ENCODE data around the gene FRMD3.
"Not testable (repeated sequence)": the region's sequence is repeated elsewhere in the genome, so short reads cannot be mapped to it uniquely, and the experiment has no call there.

Gene FRMD3

GRCh38 chr9:83526901-83527300 lies 11.3 kb downstream of the FRMD3 start:
- no peak for TF ChIP-seq CTCF (IDR thresholded peaks at IDR 0.05; ENCODE audit: insufficient read depth, low read depth, low read length, missing control alignments)
- no peak for DNase-seq (ENCODE audit: low read depth)
- H3K4me3 ChIP-seq (ENCODE audit: low read length), result no peak overlapping the region

DNA sequence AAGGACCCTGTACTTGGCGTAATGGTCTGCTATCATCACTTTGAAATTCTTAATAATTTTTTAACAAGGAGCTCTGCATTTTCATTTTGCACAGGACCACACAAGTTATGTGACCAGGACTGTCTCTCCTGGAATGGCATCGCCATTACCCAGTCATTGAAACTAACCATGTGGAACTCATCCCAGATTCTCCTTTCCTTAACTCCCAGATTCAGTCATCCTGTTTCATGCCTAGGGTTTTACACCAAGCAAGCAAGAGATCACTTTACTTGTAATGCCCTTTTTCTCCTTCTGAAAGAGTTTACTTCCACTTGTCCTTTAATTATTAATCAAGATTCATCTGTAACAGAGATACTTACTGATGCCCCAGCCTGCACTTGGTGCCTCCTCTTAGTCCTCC lies 12.0 kb downstream of the FRMD3 start:
- H3K4me3 ChIP-seq (ENCODE audit: low read length), result no peak overlapping the region
- no peak for DNase-seq (ENCODE audit: low read depth)
- no peak for TF ChIP-seq CTCF (IDR thresholded peaks at IDR 0.05; ENCODE audit: insufficient read depth, low read depth, low read length, missing control alignments)

- TF ChIP-seq CTCF (IDR thresholded peaks at IDR 0.05; ENCODE audit: insufficient read depth, low read depth, low read length, missing control alignments), result no peak
- DNase-seq (ENCODE audit: low read depth), result no peak
- H3K4me3 ChIP-seq (ENCODE audit: low read length), result no peak overlapping the region
Measured at GRCh38 chr9:83523684-83524083, 14.5 kb downstream of the FRMD3 start.

GRCh38 chr9:83521411-83521810 lies 16.8 kb downstream of the FRMD3 start:
- no peak overlapping the region for H3K4me3 ChIP-seq (ENCODE audit: low read length)
- no peak for DNase-seq (ENCODE audit: low read depth)
- no peak for TF ChIP-seq CTCF (IDR thresholded peaks at IDR 0.05; ENCODE audit: insufficient read depth, low read depth, low read length, missing control alignments)

- DNase-seq (ENCODE audit: low read depth), result no peak
- no peak for TF ChIP-seq CTCF (IDR thresholded peaks at IDR 0.05; ENCODE audit: insufficient read depth, low read depth, low read length, missing control alignments)
- H3K4me3 ChIP-seq (ENCODE audit: low read length), result no peak overlapping the region
Measured at GRCh38 chr9:83521011-83521410, 17.2 kb downstream of the FRMD3 start.

- TF ChIP-seq CTCF (IDR thresholded peaks at IDR 0.05; ENCODE audit: insufficient read depth, low read depth, low read length, missing control alignments), result no peak
- no peak overlapping the region for H3K4me3 ChIP-seq (ENCODE audit: low read length)
- no peak for DNase-seq (ENCODE audit: low read depth)
Measured at GRCh38 chr9:83520292-83520691, 17.9 kb downstream of the FRMD3 start.

DNA sequence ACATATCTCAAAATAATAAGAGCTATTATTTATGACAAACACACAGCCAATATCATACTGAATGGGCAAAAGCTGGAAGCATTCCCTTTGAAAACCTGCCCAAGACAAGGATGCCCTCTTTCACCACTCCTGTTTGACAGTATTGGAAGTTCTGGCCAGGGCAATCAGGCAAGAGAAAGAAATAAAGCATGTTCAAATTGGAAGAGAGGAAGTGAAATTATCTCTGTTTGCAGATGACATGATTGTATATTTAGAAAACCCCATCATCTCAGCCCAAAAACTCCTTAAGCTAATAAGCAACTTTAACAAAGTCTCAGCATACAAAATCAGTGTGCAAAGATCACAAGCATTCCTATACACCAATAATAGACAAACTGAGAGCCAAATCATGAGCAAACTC lies 20.2 kb downstream of the FRMD3 start:
- DNase-seq (ENCODE audit: low read depth), result not testable (repeated sequence)

GRCh38 chr9:83514767-83515166 lies 23.4 kb downstream of the FRMD3 start:
- H3K4me3 ChIP-seq (ENCODE audit: low read length), result no peak overlapping the region
- DNase-seq (ENCODE audit: low read depth), result no peak
- no peak for TF ChIP-seq CTCF (IDR thresholded peaks at IDR 0.05; ENCODE audit: insufficient read depth, low read depth, low read length, missing control alignments)

More for the DNA sequence above, 20.2 kb downstream of the FRMD3 start:
- H3K4me3 ChIP-seq (ENCODE audit: low read length), result not testable (repeated sequence)

Measured in epithelial cell of esophagus (primary cell).